Suppressor macrophage (primary cell): ENCODE data around the gene CIAO3.
A peak's percentile ranks its signal among the peaks of the same experiment; 100 is the strongest.

Experiments used
- DNase-seq, 4 experiments: peaks; one replicate each; pipeline ENCODE4 v3.0.0-alpha.2; 2020 to 2022

Gene CIAO3

GRCh38 chr16:722835-723633 lies 17.8 kb downstream of the CIAO3 start:
- no peak for DNase-seq

GRCh38 chr16:721765-722540 lies 18.8 kb downstream of the CIAO3 start:
- no peak for DNase-seq

DNA sequence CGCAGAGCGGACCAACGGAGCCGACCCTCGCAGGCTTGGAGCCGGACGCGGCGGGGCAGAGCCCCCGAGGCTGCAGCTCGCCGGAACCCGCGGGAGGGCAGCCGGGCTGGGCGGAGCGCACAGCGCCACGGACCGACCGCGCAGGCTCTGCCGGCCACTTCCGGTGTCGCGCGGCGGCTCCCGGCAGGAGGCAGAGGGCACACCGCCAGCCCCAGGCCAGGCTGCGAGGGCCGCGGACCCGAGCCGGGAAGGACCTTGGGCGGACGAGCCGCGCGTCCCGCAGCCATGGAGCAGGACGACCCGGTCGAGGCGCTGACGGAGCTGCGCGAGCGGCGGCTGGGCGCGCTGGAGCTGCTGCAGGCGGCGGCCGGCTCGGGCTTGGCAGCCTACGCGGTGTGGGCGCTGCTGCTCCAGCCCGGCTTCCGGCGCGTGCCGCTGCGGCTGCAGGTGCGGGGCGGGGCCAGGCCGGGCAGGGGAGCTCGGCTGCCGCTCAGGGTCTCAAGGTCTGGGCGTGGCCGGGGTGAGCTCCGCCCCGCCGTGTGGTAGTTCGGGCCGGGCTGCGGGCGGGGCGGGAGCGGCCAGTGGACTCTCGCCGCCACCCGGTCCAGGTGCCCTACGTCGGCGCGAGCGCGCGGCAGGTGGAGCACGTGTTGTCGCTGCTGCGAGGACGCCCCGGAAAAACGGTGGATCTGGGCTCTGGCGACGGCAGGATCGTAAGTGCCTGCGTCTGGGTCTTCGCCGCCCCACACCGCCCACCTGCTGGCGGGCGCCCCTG lies 19.6 kb downstream of the CIAO3 start, which contains the start of gene ANTKMT:
Gene ANTKMT, plus strand, starts transcription at position 157 of the 775 bp plus-strand sequence. Its CDS starts 129 bp downstream, at position 286.
- DNase-seq: peak; percentile 75 to 92 (median 84)

DNA sequence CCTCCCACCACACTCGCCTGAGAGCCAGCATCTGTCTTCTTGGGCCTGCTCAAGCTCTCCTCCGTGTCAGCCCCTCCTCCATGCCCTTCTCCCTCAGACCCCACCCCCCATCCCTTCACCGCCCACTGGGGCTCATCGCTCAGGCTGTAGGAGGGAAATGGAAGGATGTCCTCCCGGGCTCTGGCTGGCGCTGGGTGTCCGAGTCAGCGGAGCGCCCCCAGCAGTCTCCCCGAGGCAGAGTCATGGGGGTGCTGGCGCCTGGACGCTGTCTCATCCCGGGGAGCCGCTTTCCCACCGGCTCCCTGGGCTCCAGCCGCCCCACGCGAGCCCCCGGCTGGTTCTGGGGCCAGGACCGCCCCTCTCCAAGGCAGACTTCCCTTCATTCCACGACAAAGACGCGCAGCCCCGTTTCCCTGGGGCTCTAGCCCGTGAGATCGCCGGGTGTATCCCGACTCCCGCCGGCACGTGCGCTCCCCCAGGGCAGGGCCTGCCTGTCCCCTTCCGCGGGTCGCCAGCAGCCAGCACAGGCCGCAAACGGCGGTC lies 20.3 kb downstream of the CIAO3 start:
- DNase-seq: peak; percentile 46 to 75 (median 60)

- no peak for DNase-seq
These were observed 20.9 kb downstream of the CIAO3 start for GRCh38 chr16:719815-720446.

GRCh38 chr16:718922-719321 lies 21.9 kb downstream of the CIAO3 start:
- DNase-seq: no peak

GRCh38 chr16:718389-718788 lies 22.4 kb downstream of the CIAO3 start:
- no peak for DNase-seq

- DNase-seq: no peak
These were observed 23.1 kb downstream of the CIAO3 start for GRCh38 chr16:717450-718245.

- DNase-seq: no peak
These were observed 23.9 kb downstream of the CIAO3 start for GRCh38 chr16:716768-717325.

GRCh38 chr16:716200-716568 lies 24.6 kb downstream of the CIAO3 start:
- DNase-seq: no peak

GRCh38 chr16:715477-716199 lies 25.2 kb downstream of the CIAO3 start:
- DNase-seq: peak in 3 of 4 experiments; percentile 11 to 57 (median 36)

DNA sequence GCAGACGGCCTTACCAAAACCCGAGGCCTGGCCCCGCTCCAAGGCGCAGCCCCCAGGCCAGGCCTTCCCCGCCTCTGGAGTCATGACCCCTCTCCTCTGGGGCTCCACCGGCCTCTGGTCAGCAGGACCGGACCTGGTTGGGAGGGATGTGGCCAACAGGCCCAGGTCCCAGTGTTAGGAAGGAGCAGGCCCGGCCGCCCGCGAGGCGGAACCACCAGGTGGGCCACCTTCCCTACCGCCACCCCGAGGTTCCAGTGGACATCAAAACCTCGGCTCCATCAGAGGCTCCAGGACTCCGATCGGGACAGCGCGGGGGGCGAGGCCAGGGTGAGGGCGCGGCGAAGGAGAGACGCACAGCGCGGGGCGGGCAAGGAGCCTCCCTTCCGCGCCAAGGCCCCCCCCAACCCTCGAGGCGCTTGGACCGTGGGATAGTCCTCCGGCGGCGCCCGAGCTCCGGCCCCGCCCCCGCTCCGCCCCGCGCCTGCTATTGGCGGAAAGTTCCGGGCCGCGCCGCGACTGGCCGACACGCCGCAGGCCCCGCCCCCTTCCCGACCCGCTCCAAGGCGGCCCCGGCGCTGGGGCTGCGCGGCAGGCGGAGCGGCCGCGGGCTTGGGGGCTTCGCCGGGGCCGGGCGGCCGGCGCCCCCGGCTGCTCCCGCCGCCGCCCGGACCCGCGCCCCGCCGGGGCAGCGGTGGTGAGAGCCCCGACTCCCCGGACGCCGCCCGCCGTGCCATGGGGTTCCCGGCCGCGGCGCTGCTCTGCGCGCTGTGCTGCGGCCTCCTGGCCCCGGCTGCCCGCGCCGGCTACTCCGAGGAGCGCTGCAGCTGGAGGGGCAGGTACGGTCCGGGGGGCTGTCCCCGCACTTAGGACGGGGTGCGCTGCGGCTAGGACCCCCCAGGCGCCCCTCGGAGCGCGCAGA lies 26.0 kb downstream of the CIAO3 start, which contains the start of gene METRN:
Gene METRN, plus strand, starts transcription at position 561 of the 919 bp plus-strand sequence. Its CDS starts 172 bp downstream, at position 733.
- DNase-seq: peak; percentile 88 to 97 (median 93)

DNA sequence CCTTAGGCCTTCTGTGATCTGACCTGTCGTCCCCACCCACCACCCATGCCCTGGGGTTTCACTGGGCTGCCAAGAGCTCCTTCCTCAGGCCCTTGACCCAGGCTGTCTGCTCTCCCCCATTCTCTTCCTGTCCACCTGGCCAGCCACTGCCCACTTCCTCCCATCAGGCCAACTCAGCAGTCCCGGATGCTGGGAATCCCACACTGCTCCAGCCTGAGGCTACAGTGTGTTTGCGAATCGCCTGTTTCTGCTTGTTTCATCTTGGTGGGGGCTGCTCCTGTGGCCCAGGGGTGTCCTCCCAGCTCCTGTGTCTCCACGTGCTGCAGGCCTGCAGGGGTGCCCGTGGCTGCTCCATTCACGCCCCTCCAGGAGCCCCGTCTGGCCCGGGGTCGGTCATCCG lies 26.7 kb downstream of the CIAO3 start:
- DNase-seq: no peak

DNA sequence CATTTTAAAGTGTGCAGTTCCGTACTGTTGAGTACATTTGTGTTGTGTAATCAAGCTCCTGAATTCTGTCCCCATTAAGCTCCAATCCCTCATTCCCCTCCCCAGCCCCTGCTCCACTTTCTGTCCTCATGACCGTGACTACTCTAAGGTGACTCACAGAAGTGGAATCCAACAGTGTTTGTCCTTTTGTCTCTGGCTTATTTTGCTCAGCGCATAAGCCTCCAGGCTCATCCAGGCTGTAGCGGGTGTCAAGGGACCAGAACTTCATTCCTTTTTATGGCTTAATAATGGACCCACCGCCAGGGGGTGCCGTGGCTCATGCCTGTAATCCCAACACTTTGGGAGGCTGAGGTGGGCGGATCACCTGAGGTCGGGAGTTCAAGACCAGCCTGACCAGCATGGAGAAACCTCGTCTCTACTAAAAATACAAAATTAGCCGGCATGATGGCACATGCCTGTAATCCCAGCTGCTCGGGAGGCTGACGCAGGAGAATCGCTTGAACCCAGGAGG lies 28.0 kb downstream of the CIAO3 start:
- DNase-seq: peak; percentile 61 to 82 (median 72)

DNA sequence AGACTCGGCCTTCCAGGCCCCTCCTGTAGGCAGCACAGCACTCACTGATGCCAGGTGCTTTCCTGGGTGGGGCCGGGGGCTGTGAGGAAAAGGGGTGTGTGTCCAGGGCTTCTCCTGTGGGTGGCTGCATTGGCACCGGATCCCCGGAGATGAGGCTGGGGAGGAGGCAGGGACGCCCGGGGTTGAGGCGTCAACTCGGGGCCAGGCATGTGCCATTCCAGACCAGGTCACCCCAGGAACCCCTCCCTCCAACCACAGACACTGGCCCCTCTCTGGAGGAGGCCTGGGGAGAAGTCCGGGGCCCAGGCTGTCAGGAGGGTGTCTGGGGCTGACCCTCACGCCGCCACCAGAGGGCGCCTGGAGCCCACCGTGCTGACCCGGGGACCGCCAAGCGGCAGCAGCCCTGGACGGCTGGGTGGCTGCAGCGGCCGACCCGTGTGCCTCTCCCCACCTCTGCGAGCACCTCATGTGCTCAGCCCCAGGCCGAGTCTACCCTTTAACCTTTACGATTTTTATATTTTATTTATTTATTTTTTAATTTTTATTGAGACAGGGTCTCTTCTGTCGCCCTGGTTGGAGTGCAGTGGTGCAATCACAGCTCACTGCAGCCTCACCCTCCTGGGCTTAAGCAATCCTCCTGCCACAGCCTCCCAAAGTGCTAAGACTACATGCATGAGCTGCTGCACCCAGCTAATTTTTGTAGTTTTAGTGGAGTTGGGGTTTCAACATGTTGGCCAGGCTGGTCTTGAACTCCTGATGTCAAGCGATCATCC lies 29.1 kb downstream of the CIAO3 start:
- peak; percentile 80 to 93 (median 89) for DNase-seq

- DNase-seq: no peak
These were observed 29.7 kb downstream of the CIAO3 start for GRCh38 chr16:711084-711483.

DNA sequence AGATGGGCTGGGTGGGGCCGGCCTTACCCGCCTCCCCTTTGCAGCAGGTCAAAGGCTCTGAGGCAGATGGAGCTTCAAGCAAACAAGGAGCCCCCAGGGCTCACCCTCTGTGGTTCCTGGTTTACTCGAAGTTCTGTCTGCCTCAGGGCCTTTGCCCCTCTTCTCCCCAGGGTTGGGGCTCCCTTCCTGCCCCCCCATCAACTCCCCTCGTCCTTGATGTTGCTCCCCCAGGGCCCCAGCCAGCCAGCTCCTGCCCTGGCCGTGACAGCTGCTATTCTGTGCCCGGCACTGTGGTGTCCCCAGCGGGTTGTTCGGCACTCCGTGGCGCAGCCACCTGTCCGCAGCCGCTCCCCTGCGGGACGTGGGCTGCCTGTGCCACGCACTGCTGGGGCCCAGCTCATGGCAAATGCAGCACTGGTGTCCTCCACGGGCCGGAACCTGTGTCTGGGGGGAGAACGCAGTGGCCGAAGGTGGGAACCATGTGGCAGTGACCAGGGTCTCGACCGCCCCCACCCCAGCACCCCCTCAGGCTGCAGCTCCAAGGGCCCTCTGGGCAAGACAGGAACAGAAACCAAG lies 30.2 kb downstream of the CIAO3 start:
- DNase-seq: no peak
